HG02870 (cell line): Measurements from ENCODE around the gene MYD88.
"Not testable (repeated sequence)": the region's sequence is repeated elsewhere in the genome, so short reads cannot be mapped to it uniquely, and the experiment has no call there.

Experiments
- ATAC-seq: cut with Tn5 transposase; IDR thresholded peaks from one replicate; pipeline ENCODE4 v1.9.1; 2021; ENCODE audit warnings: mild to moderate bottlenecking, moderate library complexity; ENCODE audit not compliant: unreplicated experiment

The MYD88 gene

GRCh38 chr3:38124324-38125122, 13.9 kb upstream of the MYD88 start:
- no peak for ATAC-seq

DNA sequence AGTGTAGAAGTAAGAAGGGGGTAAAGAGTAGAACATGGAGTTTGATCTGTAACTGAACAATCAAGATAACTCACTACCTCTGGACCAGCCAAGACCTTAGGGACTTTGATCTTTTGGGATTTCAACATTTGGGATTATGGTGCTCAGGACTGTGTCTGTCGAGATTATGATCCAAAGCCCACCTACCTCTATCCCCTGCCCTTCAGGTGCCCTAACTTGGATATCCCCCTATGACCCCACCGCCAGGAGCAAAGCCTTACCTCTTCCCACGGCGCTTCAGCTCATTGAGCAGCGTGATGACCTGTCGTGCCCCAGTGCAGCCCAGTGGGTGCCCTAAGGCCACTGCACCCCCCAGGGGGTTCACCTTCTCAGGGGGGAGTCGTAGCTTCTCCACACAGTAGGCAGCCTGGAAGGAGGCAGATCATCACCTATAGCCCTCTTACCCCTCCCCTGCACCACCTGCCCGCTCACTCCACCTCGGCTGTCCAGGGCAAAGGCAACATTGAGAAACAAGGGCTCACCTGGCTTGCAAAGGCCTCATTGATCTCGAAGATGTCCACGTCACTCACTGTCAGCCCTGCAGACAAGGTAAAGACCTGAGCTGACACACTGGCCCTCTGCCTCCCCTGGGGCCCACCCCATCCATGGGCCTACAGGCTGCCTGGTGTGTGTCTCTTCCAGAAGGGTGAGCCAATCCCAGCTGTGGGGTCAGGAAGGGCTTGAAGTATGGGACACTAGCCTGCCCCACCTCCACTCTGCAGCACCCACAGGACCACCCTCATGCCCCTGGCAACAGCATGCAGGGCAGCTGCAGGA, 12.9 kb upstream of the MYD88 start:
- no peak for ATAC-seq

DNA sequence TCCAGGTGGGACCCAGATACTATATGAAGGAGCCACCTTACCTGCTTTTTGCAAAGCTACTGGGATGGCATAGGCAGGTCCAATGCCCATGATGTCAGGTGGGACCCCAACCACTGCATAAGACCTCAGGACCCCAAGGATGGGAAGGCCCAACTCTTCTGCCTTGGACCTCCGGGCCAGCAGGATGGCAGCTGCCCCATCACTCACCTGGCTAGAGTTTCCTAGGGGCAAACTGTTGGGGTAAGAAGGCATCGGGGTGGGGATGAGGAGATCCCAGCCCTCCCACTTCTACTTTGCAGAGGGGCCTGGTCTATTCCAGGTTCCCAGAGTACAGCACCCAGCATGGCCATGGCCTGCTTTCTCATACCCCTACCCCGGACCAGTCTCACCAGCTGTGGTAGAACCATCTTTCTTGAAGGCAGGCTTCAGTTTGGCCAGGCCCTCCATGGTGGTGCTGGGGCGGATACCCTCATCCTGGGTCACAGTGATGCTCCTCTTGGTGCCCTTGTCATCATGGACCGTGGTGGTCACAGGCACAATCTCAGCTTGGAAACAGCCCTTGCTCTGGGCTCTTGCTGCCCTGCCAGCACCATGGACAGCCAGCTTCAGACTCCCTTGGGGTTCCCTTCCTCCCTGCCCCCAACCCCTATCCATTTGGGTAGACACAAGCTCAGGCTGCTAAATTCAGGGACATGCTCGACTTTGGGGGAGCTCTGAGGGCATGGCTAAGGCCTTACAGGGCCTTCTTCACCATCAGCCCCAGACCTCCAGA, 12.2 kb upstream of the MYD88 start:
- no peak for ATAC-seq

GRCh38 chr3:38127611-38128302, 10.7 kb upstream of the MYD88 start:
- ATAC-seq = no peak

GRCh38 chr3:38128303-38128655, 10.2 kb upstream of the MYD88 start:
- ATAC-seq = no peak

DNA sequence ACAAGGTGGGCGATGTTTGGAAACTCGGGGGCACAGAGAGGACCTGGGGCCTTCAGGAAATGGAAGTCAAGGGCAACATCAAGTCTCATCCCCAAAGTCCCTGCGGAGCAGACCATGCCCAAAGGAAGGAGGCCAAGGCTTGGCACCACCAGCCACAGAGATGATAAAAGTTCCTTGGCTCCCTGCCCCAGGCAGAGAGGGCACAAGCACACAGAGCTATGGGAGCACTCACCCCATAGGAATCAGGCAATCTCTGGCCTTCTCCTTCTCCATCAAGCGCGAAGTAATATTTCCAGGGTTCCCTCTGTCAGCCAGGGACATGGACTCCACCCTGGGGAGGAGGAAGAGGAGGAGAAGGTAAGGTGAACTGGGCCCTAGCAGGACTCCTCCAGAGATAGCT, 9.4 kb upstream of the MYD88 start:
- no peak for ATAC-seq

- no peak for ATAC-seq
Measured at GRCh38 chr3:38130631-38131065, 7.8 kb upstream of the MYD88 start.

DNA sequence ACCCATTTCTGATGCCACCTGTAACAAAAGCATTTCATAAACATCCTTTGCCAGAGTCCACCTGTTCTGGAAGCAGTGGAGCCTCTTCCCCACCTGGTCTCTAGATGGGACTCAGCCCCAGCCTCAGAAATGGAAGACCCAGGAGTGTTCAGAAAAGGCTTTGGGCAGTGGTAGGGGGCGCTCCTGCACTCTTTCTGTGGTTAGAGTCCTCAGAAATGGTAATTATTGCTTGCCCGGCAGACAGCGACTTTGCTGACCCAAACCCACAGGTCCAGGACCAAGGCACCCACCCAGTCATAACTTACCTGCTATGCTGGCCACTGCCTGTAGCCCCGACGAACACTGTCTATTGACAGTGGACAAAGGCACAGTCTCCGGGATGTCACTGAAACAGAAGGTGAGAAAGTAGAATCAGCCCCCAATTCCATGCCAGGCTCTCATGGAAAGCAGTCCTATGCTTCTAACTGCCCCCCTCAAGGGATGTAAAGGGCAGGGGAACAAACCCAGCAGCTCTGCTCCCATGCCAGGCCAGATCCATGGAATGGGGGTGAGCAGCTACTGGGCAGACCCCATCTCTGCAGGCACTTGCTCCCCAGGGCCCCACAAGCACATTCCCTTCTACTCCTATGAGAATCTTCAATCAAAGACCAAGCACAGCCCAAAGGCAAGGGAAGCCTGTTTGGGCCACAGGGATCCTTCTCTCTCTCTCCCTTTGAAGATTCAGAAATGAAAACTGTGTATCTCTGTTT, 6.7 kb upstream of the MYD88 start:
- no peak for ATAC-seq

- ATAC-seq = no peak
Measured at GRCh38 chr3:38133209-38133556, 5.3 kb upstream of the MYD88 start.

DNA sequence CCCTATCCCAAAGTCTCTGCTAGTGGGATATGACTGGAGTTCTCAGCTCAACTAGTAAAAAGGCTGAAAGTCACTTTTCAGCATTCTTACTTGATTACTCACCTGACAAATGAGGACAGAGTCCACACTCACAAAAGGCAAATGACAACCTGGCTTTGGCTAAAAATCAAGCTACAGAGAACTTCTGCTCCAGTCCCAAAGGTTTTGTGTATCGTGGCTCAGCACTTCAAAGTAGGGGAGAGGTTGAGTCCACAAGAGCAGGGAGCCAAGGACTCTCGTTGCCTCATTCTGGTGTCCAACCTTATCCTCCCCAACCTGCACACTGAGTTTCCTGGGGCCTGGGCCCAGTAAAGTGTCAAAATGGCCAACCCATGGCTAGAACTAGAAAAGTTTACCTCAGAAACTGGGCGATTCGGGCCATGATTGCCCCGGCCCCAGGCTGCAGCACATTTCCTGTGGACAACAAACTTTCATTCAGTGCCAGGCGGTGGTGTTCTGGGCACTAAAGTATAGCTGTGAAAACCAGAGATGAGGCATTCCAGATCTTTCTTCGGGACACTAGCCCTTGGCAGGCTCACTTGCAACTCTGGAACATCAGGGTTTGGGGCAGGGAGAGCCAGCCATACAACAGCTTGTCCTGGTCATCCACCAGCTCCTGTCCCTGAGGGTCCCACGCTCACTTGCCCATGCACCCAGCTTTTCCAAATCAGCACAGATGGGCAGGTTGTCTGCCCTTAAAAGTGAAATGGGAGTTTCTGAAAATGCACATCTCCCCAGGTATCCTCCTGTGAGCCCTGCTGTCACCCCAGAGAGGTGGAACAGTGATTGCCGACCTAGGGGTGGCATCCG, 4.7 kb upstream of the MYD88 start:
- no peak for ATAC-seq

GRCh38 chr3:38134517-38135143, 3.8 kb upstream of the MYD88 start:
- not testable (repeated sequence) for ATAC-seq

GRCh38 chr3:38135621-38136277, 2.7 kb upstream of the MYD88 start:
- ATAC-seq = not testable (repeated sequence)

GRCh38 chr3:38136393-38136776, 2.1 kb upstream of the MYD88 start:
- ATAC-seq = no peak

GRCh38 chr3:38136777-38137614, 1.5 kb upstream of the MYD88 start, which contains the start of gene ACAA1:
ACAA1 (minus strand) TSS chr3:38137127; CDS start chr3:38137035, 92 bp downstream.
- ATAC-seq = peak; percentile 87

GRCh38 chr3:38137615-38138348, 679 bp upstream of the MYD88 start:
- ATAC-seq = peak; percentile 0

DNA sequence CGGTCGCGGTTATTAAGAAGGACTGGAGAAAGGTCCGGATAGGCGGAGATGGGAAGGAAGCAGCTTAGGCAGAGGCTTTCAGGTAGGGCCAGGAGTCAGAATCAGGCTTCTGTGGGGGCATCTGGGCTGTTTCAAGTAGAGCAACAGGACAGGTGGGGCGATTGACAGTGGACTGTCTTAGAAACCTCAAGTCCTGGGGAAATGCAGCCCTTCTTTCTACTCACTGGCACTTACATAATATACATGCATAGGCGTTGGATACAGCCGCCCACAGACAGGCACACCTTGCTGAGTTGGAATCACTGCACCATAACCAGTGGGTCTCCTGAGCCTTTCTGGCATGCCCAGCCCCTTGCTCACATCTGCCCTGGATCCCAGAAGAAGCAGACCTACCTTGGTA, 730 bp downstream of the MYD88 start:
- ATAC-seq = no peak

DNA sequence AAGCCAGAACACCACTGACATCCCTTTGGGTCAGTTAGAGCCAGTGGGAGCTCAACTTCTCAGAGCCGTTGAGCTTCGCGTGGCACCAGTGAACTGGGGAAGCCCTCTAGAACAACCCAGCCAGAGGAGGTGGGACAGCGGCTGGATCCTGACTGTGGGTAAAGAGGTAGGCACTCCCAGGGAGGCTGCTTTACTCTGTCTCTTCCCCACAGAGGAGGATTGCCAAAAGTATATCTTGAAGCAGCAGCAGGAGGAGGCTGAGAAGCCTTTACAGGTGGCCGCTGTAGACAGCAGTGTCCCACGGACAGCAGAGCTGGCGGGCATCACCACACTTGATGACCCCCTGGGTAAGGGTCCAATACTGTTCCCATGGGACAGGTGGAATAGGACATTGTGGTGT, 1.2 kb downstream of the MYD88 start:
- ATAC-seq = no peak
